HG03342 (cell line): ENCODE data around the gene LAD1.
A peak's percentile ranks its signal among the peaks of the same experiment; 100 is the strongest.

Experiments used
- ATAC-seq: cut with Tn5 transposase; IDR thresholded peaks from one replicate; pipeline ENCODE4 v1.9.1; 2021; ENCODE audit warnings: mild to moderate bottlenecking, moderate library complexity; ENCODE audit not compliant: unreplicated experiment

The LAD1 gene

GRCh38 chr1:201353186-201353940 lies 45.8 kb downstream of the LAD1 start:
- ATAC-seq, result no peak

DNA sequence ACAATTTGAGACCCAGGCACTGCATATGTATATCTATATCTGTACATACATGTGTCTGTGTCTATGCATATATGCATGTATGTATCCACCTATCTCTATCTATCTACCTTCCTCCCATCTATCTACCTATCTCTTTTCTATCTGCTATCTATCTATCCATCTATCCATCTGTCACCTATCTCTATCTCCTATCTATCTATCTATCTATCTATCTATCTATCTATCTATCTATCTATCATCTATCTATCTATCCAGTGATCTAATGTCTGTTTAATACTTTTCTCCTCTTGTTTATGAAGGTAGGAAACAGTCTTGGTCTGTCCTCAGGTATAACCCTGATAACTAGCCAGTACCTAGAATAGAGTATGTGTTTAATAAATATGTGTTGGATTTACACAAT lies 47.5 kb downstream of the LAD1 start:
- ATAC-seq, result no peak

GRCh38 chr1:201350884-201351283 lies 48.2 kb downstream of the LAD1 start:
- no peak for ATAC-seq

- no peak for ATAC-seq
These were observed 48.8 kb downstream of the LAD1 start for GRCh38 chr1:201350361-201350725.

DNA sequence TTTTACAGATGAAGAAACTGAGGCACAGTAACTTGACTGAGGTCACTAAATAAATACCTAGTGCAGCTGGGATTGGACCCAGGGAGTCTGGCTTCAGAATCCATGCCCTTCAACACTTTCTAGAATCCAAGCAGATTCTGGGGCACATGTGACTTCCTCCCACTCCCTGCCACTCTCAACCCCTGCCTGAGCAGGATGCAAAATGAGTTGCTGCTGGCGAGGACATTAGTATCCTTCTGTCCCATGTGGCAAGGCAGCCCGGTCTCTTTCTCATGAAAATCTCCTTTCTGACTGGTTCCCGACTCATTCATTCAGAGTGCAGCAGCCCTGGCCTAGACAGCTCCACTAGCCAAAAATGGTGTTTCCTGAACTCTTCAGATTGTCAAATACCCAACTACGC lies 50.0 kb downstream of the LAD1 start:
- ATAC-seq, result no peak

- ATAC-seq, result peak; percentile 44
These were observed 50.9 kb downstream of the LAD1 start for GRCh38 chr1:201348211-201348566.

GRCh38 chr1:201347498-201348210 lies 51.5 kb downstream of the LAD1 start:
- no peak for ATAC-seq

GRCh38 chr1:201346987-201347386 lies 52.1 kb downstream of the LAD1 start:
- ATAC-seq, result no peak

GRCh38 chr1:201346337-201346939 lies 52.7 kb downstream of the LAD1 start:
- ATAC-seq, result no peak

DNA sequence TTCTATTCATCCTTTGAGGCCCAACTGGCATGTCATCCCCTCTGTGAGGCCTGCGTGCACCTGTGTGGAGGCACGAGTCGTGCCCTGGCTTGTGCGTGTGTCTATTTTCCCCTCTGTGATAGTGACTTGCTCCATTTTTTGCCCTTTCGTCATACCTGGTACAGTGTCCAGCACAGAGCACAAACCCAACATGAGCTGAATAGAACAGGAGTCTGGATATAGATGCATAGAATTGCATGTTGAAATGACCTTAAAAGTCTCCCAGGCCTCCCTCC lies 54.1 kb downstream of the LAD1 start:
- ATAC-seq, result no peak

GRCh38 chr1:201344206-201345080 lies 54.7 kb downstream of the LAD1 start:
- no peak for ATAC-seq

DNA sequence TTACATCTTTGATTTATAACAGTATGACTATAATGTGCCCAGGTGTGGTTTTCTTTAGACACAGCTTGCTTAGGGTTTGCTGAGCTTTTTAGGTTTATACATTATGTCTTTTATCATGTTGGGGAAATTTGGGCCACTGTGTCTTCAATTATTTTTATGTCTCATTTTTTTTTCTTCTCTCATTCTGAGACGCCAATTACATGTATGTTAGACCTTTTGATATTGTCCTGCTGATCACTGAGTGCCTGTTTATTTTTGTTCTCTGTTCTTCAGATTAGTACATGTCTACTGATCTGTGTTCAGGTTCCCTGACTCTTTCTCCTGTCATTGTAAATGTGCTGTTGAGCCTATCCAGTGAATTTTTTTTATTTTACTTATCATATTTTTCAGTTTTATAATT lies 57.7 kb downstream of the LAD1 start:
- ATAC-seq, result no peak

DNA sequence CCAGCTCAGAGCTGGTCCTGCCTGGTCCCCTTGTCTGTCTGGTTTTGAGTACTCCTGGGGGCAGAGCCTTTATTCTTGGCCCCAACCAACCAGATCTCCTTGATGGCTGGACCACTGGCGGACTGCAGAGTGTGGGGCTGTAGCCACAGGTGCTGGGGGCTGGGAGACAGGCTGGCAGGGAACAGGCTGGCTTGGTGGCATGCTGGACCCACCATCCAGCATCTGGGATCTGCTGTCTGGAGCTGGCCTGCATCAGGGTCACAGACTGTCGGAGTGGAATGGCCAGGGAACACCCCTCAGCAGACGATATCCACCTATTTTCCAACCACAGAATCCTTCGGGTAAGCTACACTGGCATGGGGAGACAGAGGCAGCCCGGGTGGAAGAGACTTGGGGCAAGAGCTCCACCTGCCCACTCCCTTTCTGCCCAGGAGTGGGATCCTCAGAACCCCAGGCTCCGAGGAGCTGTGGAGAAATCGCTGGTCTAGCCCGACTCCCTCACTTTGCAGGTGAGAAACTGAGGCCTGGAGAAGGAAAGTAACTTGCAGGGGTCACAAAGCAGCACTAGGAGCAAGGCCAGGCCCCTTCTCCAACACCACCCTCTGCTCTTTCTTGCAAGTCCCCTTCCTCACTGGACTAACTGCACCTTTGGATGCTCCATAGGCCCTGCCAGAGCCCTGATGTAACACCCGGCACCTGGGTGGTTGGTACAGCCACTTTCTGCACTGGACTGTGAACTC lies 62.2 kb downstream of the LAD1 start:
- ATAC-seq, result no peak

DNA sequence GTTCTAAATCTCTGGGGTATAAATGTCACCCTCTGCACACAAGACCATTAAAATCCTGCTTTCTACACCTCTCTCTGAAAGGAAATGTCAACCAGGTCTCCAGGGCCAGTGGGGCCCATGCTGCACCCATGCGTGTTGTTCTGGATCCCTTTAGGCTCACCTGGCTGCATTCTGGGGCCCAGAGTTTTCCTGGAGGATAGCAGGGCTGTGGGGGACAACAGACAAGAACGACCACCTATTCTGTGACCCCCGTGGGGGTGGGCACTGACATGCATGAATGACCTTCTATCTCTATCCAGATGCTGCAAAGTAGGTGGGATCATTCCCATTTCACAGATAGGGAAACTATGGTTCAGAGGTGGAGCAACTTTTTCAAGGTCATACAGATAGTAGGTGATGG lies 63.2 kb downstream of the LAD1 start:
- ATAC-seq, result no peak

DNA sequence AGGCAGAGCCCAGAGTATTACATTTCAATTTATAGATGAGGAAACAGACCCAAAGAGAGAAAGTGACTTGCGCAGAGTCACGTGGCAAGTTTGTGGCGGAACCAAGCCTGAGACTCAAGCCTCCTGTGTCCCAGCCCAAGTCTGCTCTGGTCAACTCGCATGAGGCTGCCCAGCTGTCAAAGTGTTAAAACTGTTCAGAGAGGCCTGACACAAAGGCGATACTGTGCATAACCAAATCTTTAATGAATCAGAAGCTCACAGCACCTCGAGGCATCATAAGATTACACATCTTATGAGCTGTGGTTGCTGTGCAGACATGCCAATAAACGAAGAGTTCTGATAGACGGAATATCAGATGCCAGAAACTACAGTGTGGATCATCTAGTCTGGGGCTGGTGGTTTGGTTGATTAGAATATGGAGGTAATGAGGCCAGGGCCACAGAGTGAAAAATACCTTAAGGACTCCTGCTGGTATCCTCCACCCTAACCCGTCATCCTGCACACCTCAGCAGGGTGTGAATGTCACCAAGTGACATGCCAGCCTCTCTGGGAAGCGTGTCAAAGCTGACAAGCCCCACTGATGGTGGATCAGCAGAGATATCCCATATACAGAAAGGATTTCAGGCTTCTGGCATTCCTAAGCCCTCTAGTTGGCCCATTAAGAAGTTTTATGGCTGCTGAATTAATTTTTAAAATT lies 63.8 kb downstream of the LAD1 start:
- no peak for ATAC-seq

GRCh38 chr1:201334325-201335173 lies 64.6 kb downstream of the LAD1 start:
- ATAC-seq, result no peak

DNA sequence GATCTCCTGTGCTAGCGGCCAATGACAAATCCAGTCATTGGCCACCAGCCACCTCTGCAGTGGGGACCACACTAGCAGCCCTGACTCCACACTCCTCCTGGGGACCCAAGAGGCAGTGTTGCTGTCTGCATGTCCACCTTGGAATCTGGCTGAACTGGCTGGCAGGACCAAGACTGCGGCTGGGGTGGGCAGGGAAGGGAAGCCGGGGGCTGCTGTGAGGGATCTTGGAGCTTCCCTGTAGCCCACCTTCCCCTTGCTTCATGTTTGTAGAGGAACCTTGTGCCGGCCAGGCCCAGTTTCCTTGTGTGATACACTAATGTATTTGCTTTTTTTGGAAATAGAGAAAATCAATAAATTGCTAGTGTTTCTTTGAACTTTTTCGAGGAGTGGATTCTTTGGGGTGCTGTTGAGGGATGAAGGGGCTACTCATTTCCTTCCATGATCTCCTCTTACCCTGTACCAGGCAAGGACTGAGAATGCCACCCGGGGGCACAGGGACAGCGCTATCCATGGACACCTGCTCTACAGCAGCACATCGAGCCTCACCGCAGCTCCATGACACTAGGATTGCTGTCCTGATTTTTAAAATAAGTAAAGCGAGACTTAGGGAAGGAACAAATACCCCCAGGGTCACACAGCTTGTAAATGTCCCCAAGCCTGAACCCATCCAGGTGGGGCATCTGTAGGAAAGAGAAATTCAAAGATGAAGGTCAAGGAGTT lies 66.3 kb downstream of the LAD1 start:
- ATAC-seq, result no peak

GRCh38 chr1:201332021-201332420 lies 67.1 kb downstream of the LAD1 start:
- ATAC-seq, result no peak

DNA sequence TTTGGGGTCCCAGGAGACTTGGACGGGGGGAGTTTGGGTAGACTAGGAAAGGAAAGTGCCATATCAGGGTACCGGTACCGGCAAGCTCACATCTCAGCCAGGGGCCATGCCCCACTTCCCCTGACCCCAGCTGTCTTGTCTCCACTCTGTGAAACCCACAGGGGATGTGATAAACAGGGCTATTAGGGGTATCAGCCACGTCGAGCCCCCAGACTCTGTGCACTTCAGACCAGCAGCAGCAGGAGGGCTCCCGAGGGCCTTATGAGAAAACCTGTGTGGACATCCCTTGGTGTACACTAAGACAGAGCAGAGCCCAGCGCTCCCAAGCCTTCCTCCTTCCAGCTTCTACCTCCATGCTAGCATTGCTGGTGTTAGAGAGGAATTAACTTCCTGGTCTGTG lies 68.0 kb downstream of the LAD1 start:
- no peak for ATAC-seq
